G401 (cell line): Measurements from ENCODE around the gene HOXA1. TPM values are rescaled to one million over a fixed set of nuclear protein-coding genes. Genes with fewer than 3 reads are reported as not detected.

ENCODE experiments used
- DNase-seq: peaks from one replicate; pipeline ENCODE4 v3.0.0-alpha.2; 2015; ENCODE audit warnings: low spot score
- in situ Hi-C: cut with HindIII; loops from 2 replicates; pipeline ENCODE4 v1.10.0; 2016; ENCODE audit warnings: low sequenced_read_pairs, mixed read lengths
- total RNA-seq: library from RNA; depleted of rRNA; stranded (reverse); fragments of >200 nt; shearing (Covaris generic); gene quantifications from 2 replicates; pipeline ENCODE4 v1.2.3, GENCODE V29; 2014

Gene HOXA1
- total RNA-seq, 1 experiment from 2014 or later = 15.5 TPM

GRCh38 chr7:27122077-27122910 lies 26.5 kb upstream of the HOXA1 start:
- in situ Hi-C loops = no loop called here
- no peak for DNase-seq

GRCh38 chr7:27121684-27122076 lies 25.9 kb upstream of the HOXA1 start:
- in situ Hi-C loops = no loop called here
- no peak for DNase-seq

- in situ Hi-C loops = loop anchor here (5.0 kb wide), 1 partner anchor 262 kb away; no protein-coding TSS in a partner anchor
- no peak for DNase-seq
These were observed 23.7 kb upstream of the HOXA1 start for GRCh38 chr7:27119412-27119911.

- in situ Hi-C loops = loop anchor here (5.0 kb wide), 1 partner anchor 261 kb away; no protein-coding TSS in a partner anchor
These were observed 22.8 kb upstream of the HOXA1 start for GRCh38 chr7:27118580-27118979.

GRCh38 chr7:27117887-27118491 lies 22.2 kb upstream of the HOXA1 start:
- in situ Hi-C loops = loop anchor here (5.0 kb wide), 1 partner anchor 261 kb away; no protein-coding TSS in a partner anchor
- no peak for DNase-seq

More at GRCh38 chr7:27118580-27118979, 22.8 kb upstream of the HOXA1 start:
- DNase-seq = no peak

- no peak for DNase-seq
- in situ Hi-C loops = loop anchor here (5.0 kb wide), 1 partner anchor 260 kb away; no protein-coding TSS in a partner anchor
These were observed 21.4 kb upstream of the HOXA1 start for GRCh38 chr7:27116962-27117886.

- no peak for DNase-seq
- in situ Hi-C loops = loop anchor here (5.0 kb wide), 1 partner anchor 259 kb away; no protein-coding TSS in a partner anchor
These were observed 20.5 kb upstream of the HOXA1 start for GRCh38 chr7:27116031-27116961.

- DNase-seq = no peak
- in situ Hi-C loops = loop anchor here (5.0 kb wide), 1 partner anchor 258 kb away; no protein-coding TSS in a partner anchor
These were observed 19.6 kb upstream of the HOXA1 start for GRCh38 chr7:27115221-27116026.

- in situ Hi-C loops = loop anchor here (5.0 kb wide), 1 partner anchor 258 kb away; no protein-coding TSS in a partner anchor
- DNase-seq = no peak
These were observed 19.1 kb upstream of the HOXA1 start for GRCh38 chr7:27114881-27115220.

- in situ Hi-C loops = no loop called here
- DNase-seq = no peak
These were observed 18.4 kb upstream of the HOXA1 start for GRCh38 chr7:27113991-27114769.

- in situ Hi-C loops = no loop called here
- no peak for DNase-seq
These were observed 17.5 kb upstream of the HOXA1 start for GRCh38 chr7:27112955-27113949.

- in situ Hi-C loops = no loop called here
- no peak for DNase-seq
These were observed 16.6 kb upstream of the HOXA1 start for GRCh38 chr7:27112361-27112760.

GRCh38 chr7:27111751-27112277 lies 16.0 kb upstream of the HOXA1 start:
- in situ Hi-C loops = no loop called here
- DNase-seq = no peak

GRCh38 chr7:27111042-27111750 lies 15.4 kb upstream of the HOXA1 start:
- in situ Hi-C loops = no loop called here
- DNase-seq = no peak
